NCI-H226 (cell line): ENCODE results near the gene FSIP1.

Experiments
- DNase-seq: peaks from one replicate; pipeline ENCODE4 v3.0.0-alpha.2; 2015

Gene FSIP1

GRCh38 chr15:39719109-39719508, 63.5 kb downstream of the FSIP1 start:
- no peak for DNase-seq

GRCh38 chr15:39717134-39717533, 65.5 kb downstream of the FSIP1 start:
- DNase-seq = no peak

- no peak for DNase-seq
These were observed 68.4 kb downstream of the FSIP1 start for GRCh38 chr15:39714251-39714650.

- no peak for DNase-seq
These were observed 68.8 kb downstream of the FSIP1 start for GRCh38 chr15:39713846-39714245.

- peak; percentile 22 for DNase-seq
These were observed 72.0 kb downstream of the FSIP1 start for GRCh38 chr15:39710681-39711080.

- DNase-seq = no peak
These were observed 72.7 kb downstream of the FSIP1 start for GRCh38 chr15:39709941-39710340.

- DNase-seq = no peak
These were observed 76.4 kb downstream of the FSIP1 start for GRCh38 chr15:39706206-39706605.

- peak; percentile 31 for DNase-seq
These were observed 78.0 kb downstream of the FSIP1 start for GRCh38 chr15:39704689-39705088.

- no peak for DNase-seq
These were observed 78.4 kb downstream of the FSIP1 start for GRCh38 chr15:39704235-39704634.

- no peak for DNase-seq
These were observed 80.7 kb downstream of the FSIP1 start for GRCh38 chr15:39701988-39702387.

GRCh38 chr15:39700375-39700700, 82.3 kb downstream of the FSIP1 start:
- no peak for DNase-seq

GRCh38 chr15:39699516-39700374, 82.9 kb downstream of the FSIP1 start:
- no peak for DNase-seq

GRCh38 chr15:39698444-39699390, 83.9 kb downstream of the FSIP1 start:
- DNase-seq = peak; percentile 25

GRCh38 chr15:39697509-39697908, 85.1 kb downstream of the FSIP1 start:
- no peak for DNase-seq

- DNase-seq = no peak
These were observed 86.8 kb downstream of the FSIP1 start for GRCh38 chr15:39695793-39696192.

- DNase-seq = no peak
These were observed 90.0 kb downstream of the FSIP1 start for GRCh38 chr15:39692356-39693327.

- DNase-seq = no peak
These were observed 91.6 kb downstream of the FSIP1 start for GRCh38 chr15:39690881-39691634.

GRCh38 chr15:39687965-39688364, 94.7 kb downstream of the FSIP1 start:
- DNase-seq = no peak

- no peak for DNase-seq
These were observed 96.5 kb downstream of the FSIP1 start for GRCh38 chr15:39685999-39686613.

- DNase-seq = no peak
These were observed 97.3 kb downstream of the FSIP1 start for GRCh38 chr15:39685367-39685766.

- no peak for DNase-seq
These were observed 98.4 kb downstream of the FSIP1 start for GRCh38 chr15:39684233-39684632.
